GM12892 (cell line): ENCODE data around the gene CEP41.
A peak's percentile ranks its signal among the peaks of the same experiment; 100 is the strongest.

Experiments used
- DNase-seq: peaks from one replicate; pipeline ENCODE4 v3.0.0; 2011; ENCODE audit not compliant: insufficient read length
- FAIRE-seq: peaks from 2 replicates; lab custom pipeline; 2011; peaks lifted over from hg19 to GRCh38; lab: Jason Lieb, UNC
- POLR2A ChIP-seq: IDR thresholded peaks from 2 replicates; pipeline ENCODE4 v1.6.1; 2011; ENCODE audit warnings: low read depth, low read length, control low read depth
- POLR2AphosphoS5 ChIP-seq: IDR thresholded peaks from 2 replicates; pipeline ENCODE4 v1.6.1; 2011; ENCODE audit warnings: low read depth, low read length, control low read depth
- TAF1 ChIP-seq: IDR thresholded peaks from 2 replicates; pipeline ENCODE4 v1.6.1; 2011; ENCODE audit warnings: low read depth, mild to moderate bottlenecking, control low read depth, low read length, borderline replicate concordance

CEP41 gene

GRCh38 chr7:130367836-130368746 is 72.7 kb downstream of the CEP41 start:
- no peak for DNase-seq
- TF ChIP-seq POLR2A (no peak), POLR2AphosphoS5 (no peak), TAF1 (no peak)
- no peak for FAIRE-seq

GRCh38 chr7:130367088-130367755 is 73.6 kb downstream of the CEP41 start:
- DNase-seq (no peak), FAIRE-seq (no peak)
- TF ChIP-seq POLR2A (no peak), TAF1 (no peak), POLR2AphosphoS5 (no peak)

GRCh38 chr7:130366564-130366963 is 74.3 kb downstream of the CEP41 start:
- TF ChIP-seq POLR2AphosphoS5 = no peak
- TF ChIP-seq POLR2A = no peak; the same call in 1 of the 2 replicates
- TF ChIP-seq TAF1 = no peak
- FAIRE-seq = no peak
- no peak for DNase-seq

DNA sequence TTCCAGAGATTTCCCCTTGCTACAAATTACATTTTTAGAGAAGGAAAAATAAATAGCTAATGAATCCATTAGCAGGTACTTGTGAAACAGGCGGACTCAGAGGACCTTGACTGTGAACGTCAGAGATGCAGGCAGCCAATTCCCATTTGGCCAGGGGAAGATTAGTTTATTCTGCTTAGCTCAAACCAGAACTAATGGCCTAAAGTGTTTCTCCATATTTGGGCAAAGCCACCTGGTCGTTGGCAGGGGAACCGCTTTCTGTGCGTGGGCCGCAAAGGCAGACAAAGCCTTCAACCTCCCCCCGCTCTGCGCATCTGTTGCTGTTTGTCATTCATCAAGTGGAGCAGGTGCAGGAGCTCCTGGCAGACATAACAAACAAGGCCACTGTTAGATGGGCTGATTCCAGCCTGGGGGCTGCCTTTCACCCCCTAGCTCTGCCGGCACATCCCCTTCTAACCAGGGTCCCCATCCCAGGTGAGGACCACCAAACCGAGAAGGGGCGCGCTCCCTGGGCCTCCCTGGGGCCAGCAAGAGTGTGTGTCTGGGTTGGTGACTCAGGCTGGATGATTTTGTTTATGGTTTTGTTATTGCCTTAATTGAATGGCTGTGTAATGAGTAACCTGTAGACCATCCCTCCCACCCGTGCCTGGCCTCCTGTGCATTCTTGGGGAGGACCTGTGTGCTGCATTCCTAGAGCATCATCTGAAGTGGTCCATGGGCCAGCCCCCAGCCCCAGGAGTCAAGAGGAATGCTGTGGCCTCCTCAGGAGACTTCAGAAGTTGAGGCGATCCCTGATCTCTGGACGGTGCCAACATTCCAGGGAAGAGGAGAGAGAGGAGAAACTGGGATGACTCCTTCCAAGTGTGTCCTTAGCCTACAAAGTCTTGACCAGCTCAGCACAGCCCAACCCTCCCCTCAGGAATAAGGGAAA is 75.0 kb downstream of the CEP41 start:
- peak; percentile 93 for FAIRE-seq
- DNase-seq = peak; percentile 65
- peak; percentile 77; the same call in 1 of the 2 replicates for TF ChIP-seq POLR2AphosphoS5
- no peak for TF ChIP-seq TAF1
- TF ChIP-seq POLR2A = peak; percentile 74

- FAIRE-seq = no peak
- DNase-seq = no peak
- no peak for TF ChIP-seq POLR2AphosphoS5
- no peak for TF ChIP-seq POLR2A
- no peak for TF ChIP-seq TAF1
Observed at GRCh38 chr7:130365088-130365487, 75.7 kb downstream of the CEP41 start.

DNA sequence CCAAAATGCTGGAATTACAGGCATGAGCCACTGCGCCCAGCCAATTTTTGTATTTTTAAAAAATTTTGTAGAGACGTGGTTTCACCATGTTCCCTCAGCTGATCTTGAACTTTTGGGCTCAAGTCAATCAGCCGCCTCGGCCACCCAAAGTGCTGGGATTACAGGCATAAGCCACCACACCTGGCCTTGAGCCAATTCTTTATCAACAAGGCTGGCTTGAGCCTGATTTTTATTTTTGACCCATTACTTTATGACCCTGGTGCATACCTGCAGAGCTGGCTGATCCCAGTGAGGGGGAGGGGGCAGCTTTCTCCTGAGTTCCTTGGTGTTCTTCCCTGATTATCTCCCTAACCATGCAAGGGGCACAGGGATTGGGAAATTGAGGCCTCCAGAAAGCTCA is 76.4 kb downstream of the CEP41 start:
- DNase-seq (no peak), FAIRE-seq (no peak)
- TF ChIP-seq POLR2AphosphoS5 (no peak), POLR2A (no peak), TAF1 (no peak)

DNA sequence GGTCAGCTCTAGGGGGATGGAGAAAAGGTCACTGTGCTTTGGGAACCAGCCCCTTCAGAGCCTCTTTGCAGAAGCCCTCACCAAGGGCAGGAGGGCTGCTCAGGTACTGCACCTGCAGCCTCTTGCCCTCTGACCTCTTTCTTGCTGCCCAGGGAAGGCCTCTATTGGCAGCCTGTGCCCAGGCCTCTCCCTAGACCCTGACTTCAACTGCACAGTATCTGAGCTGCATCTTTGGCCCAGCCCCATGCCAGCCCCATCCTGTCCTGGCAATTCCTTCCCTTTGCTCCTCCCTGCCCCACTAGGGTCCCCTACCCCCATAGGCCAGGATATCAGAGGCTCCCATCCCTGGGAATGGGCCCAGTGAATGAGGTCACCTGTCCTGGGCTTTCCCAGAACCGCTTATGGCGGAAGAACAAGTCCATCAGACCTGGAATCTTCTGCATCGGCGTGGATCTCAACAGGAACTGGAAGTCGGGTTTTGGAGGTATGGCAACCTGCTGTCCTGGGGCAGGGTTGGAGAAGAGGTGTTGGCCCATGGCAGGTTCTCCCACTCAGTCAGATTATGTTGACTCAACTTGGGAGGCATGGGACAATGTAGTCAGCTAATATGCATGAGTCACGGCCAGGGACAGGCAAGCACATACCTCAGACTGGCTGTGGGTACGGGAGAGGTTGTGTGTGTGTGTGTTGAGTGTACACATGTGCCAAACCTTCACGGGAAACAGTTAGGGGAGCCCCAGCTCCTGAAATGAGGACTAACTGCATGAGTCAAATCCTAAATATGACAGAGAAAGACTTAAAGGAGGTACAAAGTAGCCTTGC is 77.6 kb downstream of the CEP41 start:
- DNase-seq (no peak), FAIRE-seq (peak; percentile 82)
- TF ChIP-seq POLR2A = 0 out of 2 replicates have a peak, but pooled peaks have one; percentile 22
- no peak; the same call in 1 of the 2 replicates for TF ChIP-seq POLR2AphosphoS5
- TF ChIP-seq TAF1 = no peak

DNA sequence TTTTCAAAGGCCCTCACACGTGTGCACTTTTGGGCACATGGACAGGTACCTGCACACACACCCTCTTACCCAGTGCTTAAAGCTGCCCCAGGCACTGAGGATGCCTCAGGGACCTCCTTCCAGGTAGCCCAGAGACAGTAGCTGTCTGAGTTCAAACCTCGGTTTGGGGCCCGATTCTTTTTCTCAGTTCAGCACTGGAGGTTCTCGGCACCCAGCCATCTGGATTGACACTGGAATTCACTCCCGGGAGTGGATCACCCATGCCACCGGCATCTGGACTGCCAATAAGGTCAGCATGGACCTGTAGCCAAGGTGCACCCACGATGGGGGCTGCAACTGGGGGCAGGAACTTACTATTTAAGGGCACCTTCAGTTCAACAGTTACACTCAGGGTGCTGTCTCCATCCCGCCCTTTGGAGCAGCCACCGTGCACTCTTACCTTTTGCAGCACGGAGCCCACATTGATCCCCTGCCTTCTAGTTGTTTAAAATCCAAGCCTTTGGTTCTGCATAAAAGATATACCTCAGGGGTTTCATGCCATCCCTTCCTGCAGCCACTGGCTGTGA is 78.5 kb downstream of the CEP41 start:
- FAIRE-seq (no peak), DNase-seq (no peak)
- TF ChIP-seq POLR2AphosphoS5 (no peak), TAF1 (no peak), POLR2A (no peak)

GRCh38 chr7:130361681-130362080 is 79.1 kb downstream of the CEP41 start:
- FAIRE-seq = no peak
- TF ChIP-seq TAF1 (no peak), POLR2AphosphoS5 (no peak), POLR2A (no peak)
- no peak for DNase-seq

DNA sequence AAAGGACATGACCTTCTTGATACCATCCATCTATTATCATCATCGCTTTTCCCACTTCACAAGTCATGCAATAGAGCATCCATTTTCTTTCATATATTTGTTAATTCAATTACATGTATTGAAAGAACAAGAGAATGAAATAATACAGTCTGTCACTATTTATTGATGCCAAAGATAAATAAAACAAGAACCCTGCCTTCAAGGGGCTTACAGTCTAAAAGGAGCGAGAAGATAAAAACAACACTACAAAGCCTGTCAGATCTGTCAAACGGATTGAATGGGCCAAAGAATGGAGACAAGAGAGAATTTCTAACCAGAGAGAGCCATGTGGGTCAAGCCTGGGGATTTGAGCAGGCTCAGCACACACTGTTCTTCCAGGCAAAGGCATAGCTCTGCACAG is 80.3 kb downstream of the CEP41 start:
- FAIRE-seq (no peak), DNase-seq (no peak)
- no peak for TF ChIP-seq POLR2A
- no peak for TF ChIP-seq TAF1
- no peak for TF ChIP-seq POLR2AphosphoS5
